Endothelial cell of umbilical vein (primary cell): ENCODE measurements around the gene PTPN14. TPM values are rescaled to one million over a fixed set of nuclear protein-coding genes. Genes with fewer than 3 reads are reported as not detected.

ENCODE experiments used
- BruUV-seq: library from RNA; stranded (reverse); fragments of 400-500 nt; replicated peaks from 2 replicates; lab custom pipeline; 2021; lab: Mats Ljungman, UMichigan
- CTCF ChIA-PET: fragments of 300-600, 350-600 bp; sonication (Branson Sonifier 250); formaldehyde crosslinking; loops from one replicate; lab custom pipeline; 2021; ENCODE audit warnings: antibody characterized with exemption, inconsistent platforms; lab: Charles Lee
- POLR2A ChIA-PET: fragments of 300-600, 350-600 bp; sonication (Branson Sonifier 250); formaldehyde crosslinking; loops from one replicate; lab custom pipeline; 2021; ENCODE audit warnings: antibody characterized with exemption, inconsistent platforms; lab: Charles Lee
- DNase-seq: peaks from one replicate; pipeline ENCODE4 v3.0.0-alpha.2; 2011; ENCODE audit warnings: low read depth, low spot score
- FAIRE-seq: peaks from 2 replicates; lab custom pipeline; 2011; peaks lifted over from hg19 to GRCh38; lab: Jason Lieb, UNC
- H2AFZ ChIP-seq: 2 replicates; pipeline ENCODE4 v1.6.0; 2012; ENCODE audit warnings: low read depth, low read length, control low read depth, inconsistent platforms
- H3K27ac ChIP-seq: 2 replicates; pipeline ENCODE4 v1.5.1; 2011; ENCODE audit warnings: low read depth, mild to moderate bottlenecking, control low read depth, low read length, moderate library complexity; ENCODE audit not compliant: insufficient read depth
- H3K27me3 ChIP-seq, 2 experiments: 2 replicates each; pipeline versions ENCODE4 v1.6.0 to v1.6.1; 2011; ENCODE audit warnings: low read length in 2 of 2, mixed read lengths in 1 of 2; ENCODE audit not compliant: control insufficient read depth in 2 of 2, insufficient read depth in 2 of 2
- H3K36me3 ChIP-seq, 2 experiments: 2 replicates in 1 of 2; 3 replicates in 1 of 2; pipeline ENCODE4 v1.5.1; 2011; ENCODE audit warnings: low read length in 2 of 2, mild to moderate bottlenecking in 1 of 2, moderate library complexity in 1 of 2; ENCODE audit not compliant: control insufficient read depth in 2 of 2, insufficient read depth in 2 of 2; ENCODE audit errors: extremely low read depth in 1 of 2
- H3K4me1 ChIP-seq: 3 replicates; pipeline ENCODE4 v1.5.1; 2011; ENCODE audit warnings: mild to moderate bottlenecking, low read length; ENCODE audit not compliant: control insufficient read depth, insufficient read depth; ENCODE audit errors: extremely low read depth
- H3K4me2 ChIP-seq: 2 replicates; pipeline ENCODE4 v1.6.1; 2011; ENCODE audit warnings: low read length, control low read depth, mixed read lengths; ENCODE audit not compliant: insufficient read depth
- H3K4me3 ChIP-seq, 3 experiments: fragments of 200-600 bp in 1 of 3; sonication (generic), shearing (Covaris generic) in 1 of 3; replicated peaks in 1 of 3; 2 replicates each; pipeline ENCODE4 v1.5.1; 2011 to 2016; ENCODE audit warnings: control low read depth in 3 of 3, low read length in 3 of 3, mild to moderate bottlenecking in 2 of 3, inconsistent platforms in 1 of 3, low read depth in 1 of 3, moderate library complexity in 1 of 3; ENCODE audit not compliant: insufficient read depth in 1 of 3
- H3K79me2 ChIP-seq: 2 replicates; pipeline ENCODE4 v1.6.0; 2012; ENCODE audit warnings: low read length, inconsistent platforms; ENCODE audit not compliant: control insufficient read depth, insufficient read depth
- H3K9ac ChIP-seq: replicated peaks from 2 replicates; pipeline ENCODE3; 2011; ENCODE audit warnings: low read length, control low read depth; ENCODE audit not compliant: insufficient read depth; ENCODE audit errors: extremely low read depth
- H3K9me1 ChIP-seq: replicated peaks from 3 replicates; pipeline ENCODE4 v1.6.0; 2011; ENCODE audit warnings: mild to moderate bottlenecking, low read length; ENCODE audit not compliant: control insufficient read depth, insufficient read depth; ENCODE audit errors: extremely low read depth
- H3K9me3 ChIP-seq: replicated peaks from 2 replicates; pipeline ENCODE4 v1.5.1; 2012; ENCODE audit warnings: low read length, inconsistent platforms; ENCODE audit not compliant: control insufficient read depth, insufficient read depth
- H4K20me1 ChIP-seq: replicated peaks from 2 replicates; pipeline ENCODE3; 2011; ENCODE audit warnings: mild to moderate bottlenecking, low read length; ENCODE audit not compliant: control insufficient read depth, insufficient read depth; ENCODE audit errors: extremely low read depth
- CTCF ChIP-seq, 2 donors: IDR thresholded peaks; 1 replicate in 1 of 2; 2 replicates in 1 of 2; pipeline ENCODE4 v1.5.1; 2011; ENCODE audit warnings: low read length in 2 of 2, mild to moderate bottlenecking in 2 of 2, moderate library complexity in 2 of 2, control low read depth in 1 of 2, inconsistent platforms in 1 of 2, low read depth in 1 of 2; ENCODE audit not compliant: insufficient read depth in 1 of 2; ENCODE audit errors: extremely low read depth in 1 of 2
- EZH2 ChIP-seq: IDR thresholded peaks from 2 replicates; pipeline ENCODE4 v1.6.1; 2012; ENCODE audit warnings: borderline replicate concordance, low read depth, mild to moderate bottlenecking, moderate library complexity, low read length, inconsistent platforms; ENCODE audit not compliant: severe bottlenecking
- FOS ChIP-seq: IDR thresholded peaks from 2 replicates; pipeline ENCODE4 v1.6.1; 2011; ENCODE audit warnings: mild to moderate bottlenecking, low read length, moderate library complexity, borderline replicate concordance; ENCODE audit not compliant: insufficient read depth
- GATA2 ChIP-seq: IDR thresholded peaks from 2 replicates; pipeline ENCODE4 v1.7.0; 2011; ENCODE audit warnings: low read depth, mild to moderate bottlenecking, moderate library complexity, mixed read lengths, low read length; ENCODE audit not compliant: insufficient read length, insufficient read depth
- JUN ChIP-seq: IDR thresholded peaks from 2 replicates; pipeline ENCODE4 v1.6.1; 2011; ENCODE audit warnings: borderline replicate concordance, low read depth; ENCODE audit not compliant: insufficient read length, insufficient read depth
- MAX ChIP-seq: IDR thresholded peaks from 2 replicates; pipeline ENCODE4 v1.6.1; 2011; ENCODE audit not compliant: insufficient read depth, insufficient read length
- MYC ChIP-seq: IDR thresholded peaks from one replicate; pipeline ENCODE4 v1.6.1; 2011; ENCODE audit warnings: mild to moderate bottlenecking, low read depth, low read length
- POLR2A ChIP-seq: IDR thresholded peaks from 2 replicates; pipeline ENCODE4 v1.6.1; 2012; ENCODE audit warnings: low read depth, mild to moderate bottlenecking, control low read depth, low read length
- POLR2AphosphoS5 ChIP-seq: IDR thresholded peaks from 2 replicates; pipeline ENCODE4 v1.6.1; 2012; ENCODE audit warnings: low read depth, mild to moderate bottlenecking, control low read depth, low read length, moderate library complexity; ENCODE audit not compliant: insufficient read depth
- dilution Hi-C: fragments of 300-500 bp; cut with MboI; formaldehyde crosslinking; loops from one replicate; pipeline ENCODE4 v1.15.0; 2019; ENCODE audit warnings: low sequenced_read_pairs; ENCODE audit not compliant: extremely low pct_ligation_motif_present
- intact Hi-C: fragments of 100-400 bp; cut with micrococcal nuclease; formaldehyde crosslinking; loops from one replicate; pipeline ENCODE4 v1.10.0; 2022
- polyA plus RNA-seq, 4 experiments: library from polyadenylated mRNA; depleted of rRNA in 3 of 4; stranded (reverse) in 3 of 4; unstranded in 1 of 4; fragments of >200 nt; gene quantifications; 2 replicates each; pipeline versions ENCODE4 v1.2.1 to v1.2.3, GENCODE V29; 2011 to 2012; ENCODE audit warnings: missing spikeins in 1 of 4
- total RNA-seq: library from RNA; stranded (reverse); gene quantifications from 2 replicates; pipeline ENCODE4 v1.2.3, GENCODE V29; 2021

PTPN14 gene
- total and polyA plus RNA-seq, 2 donors (not counting 3 experiments of a cell fraction or from before 2014, with no cell fraction given) = 18.5 to 93.0 TPM

- Histone ChIP-seq H3K27me3 (no peaks in the 10 kb centered on the region), H4K20me1 (no peaks in the 10 kb centered on the region), H3K4me3 (no peak overlapping the region), H3K4me1 (no peaks in the 10 kb centered on the region), H3K36me3 (no peaks in the 10 kb centered on the region), H3K4me2 (no peak overlapping the region), H3K9ac (no peak overlapping the region), H3K79me2 (no peaks in the 10 kb centered on the region), H2AFZ (no peak overlapping the region), H3K9me1 (no peaks in the 10 kb centered on the region), H3K9me3 (no peaks in the 10 kb centered on the region), H3K27ac (no peak overlapping the region)
- DNase-seq (no peak), FAIRE-seq (no peak)
- ChIA-PET CTCF (no interaction called here), POLR2A (no interaction called here)
- dilution Hi-C loops = no loop called here
- intact Hi-C loops = no loop called here
- TF ChIP-seq EZH2 (no peak), MAX (no peak), JUN (no peak), FOS (no peak), POLR2A (no peak), CTCF (IDR thresholded peaks at IDR 0.05; ENCODE audit: extremely low read depth in 1 of 2, insufficient read depth in 1 of 2, low read depth in 1 of 2, low read length in 2 of 2) (no peak), MYC (no peak), POLR2AphosphoS5 (no peak), GATA2 (no peak)
- no TSS peak for BruUV-seq
These were observed 241.4 kb downstream of the PTPN14 start for GRCh38 chr1:214310010-214310409.
